ENCODE results near the gene TFF3.

The TFF3 gene

DNA sequence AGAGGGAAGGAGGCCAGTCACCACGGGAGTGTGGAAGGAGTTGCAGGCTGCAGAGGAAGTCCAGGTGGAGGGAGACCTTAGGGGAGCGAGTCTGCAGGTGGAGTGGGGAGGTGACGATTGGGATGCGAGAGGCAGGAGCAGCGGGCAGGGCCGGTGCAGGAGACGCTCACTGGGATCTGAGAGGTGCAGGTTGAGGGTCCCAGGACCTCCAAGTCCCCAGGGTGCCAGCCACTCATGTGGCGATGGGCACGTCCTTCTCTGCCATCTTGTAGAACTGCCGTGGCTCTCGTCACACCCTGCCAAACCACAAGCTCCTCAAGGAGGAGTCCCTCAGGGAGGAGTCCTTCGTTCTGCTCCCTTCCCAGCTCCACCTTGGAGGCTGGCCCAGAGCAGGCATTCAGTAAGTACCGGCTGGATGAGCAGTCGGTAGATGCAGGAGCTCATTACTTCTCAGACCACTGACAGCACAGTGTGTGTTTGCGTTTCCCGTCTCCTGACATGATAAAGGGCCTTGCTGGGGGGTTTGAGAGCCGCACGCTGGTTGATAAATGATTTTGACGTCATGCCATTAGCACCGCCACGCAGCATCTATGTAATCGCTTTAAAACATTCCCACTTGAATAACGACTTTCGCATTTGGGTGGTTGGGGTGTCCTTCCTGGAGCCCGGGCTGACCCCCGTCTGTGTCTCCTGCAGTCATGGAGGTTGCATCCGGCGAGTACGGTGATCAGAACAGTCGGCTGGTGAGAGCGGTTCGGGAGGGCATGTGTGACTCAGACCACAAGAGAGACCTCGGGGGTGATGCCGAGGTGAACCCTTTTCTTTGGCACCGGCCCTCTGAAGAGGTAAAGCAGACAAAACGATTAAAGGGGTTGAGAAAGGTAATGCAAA lies 27.8 kb downstream of the TFF3 start:
- no peak for DNase-seq

DNA sequence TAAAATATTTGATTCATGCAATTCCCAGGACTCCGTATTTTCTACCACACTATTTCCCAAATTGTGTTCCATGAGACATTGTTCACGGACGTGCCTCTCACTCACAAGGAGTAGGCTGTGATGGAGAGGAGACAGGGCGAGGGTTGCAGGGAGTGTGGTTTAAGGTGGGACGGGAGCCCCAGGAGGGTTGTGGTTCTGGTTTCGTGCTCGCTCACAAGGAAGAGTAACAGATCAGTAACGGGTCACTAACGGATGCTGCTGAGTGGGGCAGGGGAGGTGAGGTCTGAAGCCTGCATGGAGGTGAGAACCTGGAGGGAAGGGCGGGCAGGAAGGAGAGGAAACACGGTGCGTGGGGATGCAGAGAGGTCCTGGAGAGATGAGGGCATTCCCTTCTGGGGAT lies 28.8 kb downstream of the TFF3 start:
- no peak for DNase-seq

DNA sequence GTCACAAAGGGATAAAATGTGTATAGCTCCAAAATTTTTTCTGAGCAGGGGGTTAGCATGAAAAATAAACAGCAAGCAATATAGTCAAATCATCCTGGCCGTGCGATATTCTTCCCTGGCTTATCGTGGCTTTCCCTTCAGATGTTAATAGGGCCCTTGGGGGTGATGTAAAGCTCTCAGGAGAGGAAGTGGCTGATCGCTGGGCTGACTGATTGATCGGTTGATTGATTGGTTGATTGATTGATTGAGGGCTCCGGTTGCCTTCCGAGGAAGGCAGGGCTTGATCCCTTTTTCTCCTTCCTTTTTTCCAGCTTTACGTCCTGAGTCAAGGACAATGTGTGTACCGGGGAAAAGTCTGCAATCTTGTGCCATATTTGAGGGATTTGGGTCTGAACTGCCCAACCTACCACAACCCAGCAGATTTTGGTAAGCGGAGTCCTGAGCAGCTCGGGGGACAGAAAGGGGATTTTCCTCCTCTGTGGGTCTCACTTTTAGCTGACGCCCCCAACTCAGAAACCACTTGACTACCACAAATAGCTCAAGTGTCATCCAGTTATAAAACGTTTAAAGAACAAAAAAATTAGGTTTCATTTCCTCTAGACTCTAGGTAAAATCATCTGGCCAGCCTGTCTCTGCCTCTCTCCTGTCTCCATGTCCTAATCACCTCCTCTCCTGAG lies 29.5 kb downstream of the TFF3 start:
- DNase-seq: no peak

GRCh38 chr21:42282715-42283114 lies 32.5 kb downstream of the TFF3 start:
- DNase-seq: no peak

- DNase-seq: no peak
These were observed 33.2 kb downstream of the TFF3 start for GRCh38 chr21:42282021-42282420.

DNA sequence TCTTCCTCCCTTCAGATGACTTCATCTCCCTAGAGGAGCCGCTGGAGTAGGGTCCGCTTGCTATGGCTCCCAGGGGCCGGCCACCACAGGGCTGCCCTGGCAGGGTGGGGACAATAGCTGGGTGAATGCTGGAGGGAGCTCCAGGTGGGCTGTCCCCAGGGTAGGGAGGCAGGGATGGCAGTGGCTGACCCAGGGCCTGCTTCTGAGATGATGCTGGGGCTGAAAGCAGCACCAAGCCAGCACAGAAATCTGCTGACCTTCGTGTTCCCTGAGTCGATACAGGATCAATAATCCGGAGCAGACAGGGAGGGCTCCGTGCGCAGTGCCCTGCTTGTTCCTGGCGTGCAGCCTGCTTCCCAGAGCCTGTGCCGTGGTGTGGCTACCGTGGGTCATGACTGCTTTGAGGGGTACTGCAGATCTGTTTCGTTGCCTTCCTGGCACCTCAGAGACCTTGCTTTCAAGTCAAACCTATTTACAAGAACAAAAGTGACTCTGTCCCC lies 34.0 kb downstream of the TFF3 start:
- DNase-seq: no peak

- no peak for DNase-seq
These were observed 34.6 kb downstream of the TFF3 start for GRCh38 chr21:42280356-42281180.

DNA sequence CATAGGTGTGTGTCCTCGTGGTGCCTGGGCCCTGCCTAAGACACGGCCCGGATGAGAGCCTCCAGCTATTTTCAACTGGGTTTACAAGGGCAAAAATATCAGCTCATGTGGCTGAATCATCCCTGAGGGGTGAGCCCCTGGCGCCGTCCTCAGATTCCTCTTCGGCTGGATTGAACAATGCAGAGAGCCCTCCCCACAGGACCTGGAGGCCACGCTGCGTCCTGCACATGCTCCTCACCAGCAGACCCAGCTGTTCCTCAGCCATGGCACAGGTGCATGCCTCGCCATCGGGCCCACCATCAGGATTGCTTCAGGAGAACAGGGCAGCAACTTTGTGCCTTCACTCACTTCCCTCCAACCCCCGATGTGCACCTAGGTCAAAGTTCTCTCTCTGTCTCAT lies 35.3 kb downstream of the TFF3 start:
- no peak for DNase-seq

DNA sequence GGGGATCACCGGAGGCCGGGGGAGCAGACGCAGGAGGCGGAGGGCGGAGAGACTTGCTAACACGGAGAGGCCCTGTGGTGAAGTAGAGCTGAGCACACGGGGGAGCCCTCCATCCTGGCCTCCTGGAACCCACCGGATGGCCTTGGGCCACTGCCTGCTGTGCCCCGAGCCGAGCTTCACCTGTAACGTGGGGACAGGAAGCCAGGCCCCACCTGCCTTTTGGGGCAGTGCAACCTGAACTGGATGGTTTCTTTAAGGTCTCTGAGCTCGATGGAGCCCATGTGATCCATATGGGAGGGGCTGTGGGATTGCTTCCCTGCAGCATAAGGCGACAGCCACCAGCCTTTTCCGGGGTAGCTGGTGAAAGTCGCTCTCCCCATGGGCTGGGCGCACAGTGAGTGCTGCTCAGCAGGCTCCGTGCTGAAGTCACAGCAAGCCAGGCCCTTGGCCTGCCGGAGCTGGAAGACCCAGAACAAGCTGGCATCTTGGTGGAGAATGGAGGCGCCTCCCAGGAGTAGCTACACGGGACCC lies 35.8 kb downstream of the TFF3 start:
- no peak for DNase-seq

DNA sequence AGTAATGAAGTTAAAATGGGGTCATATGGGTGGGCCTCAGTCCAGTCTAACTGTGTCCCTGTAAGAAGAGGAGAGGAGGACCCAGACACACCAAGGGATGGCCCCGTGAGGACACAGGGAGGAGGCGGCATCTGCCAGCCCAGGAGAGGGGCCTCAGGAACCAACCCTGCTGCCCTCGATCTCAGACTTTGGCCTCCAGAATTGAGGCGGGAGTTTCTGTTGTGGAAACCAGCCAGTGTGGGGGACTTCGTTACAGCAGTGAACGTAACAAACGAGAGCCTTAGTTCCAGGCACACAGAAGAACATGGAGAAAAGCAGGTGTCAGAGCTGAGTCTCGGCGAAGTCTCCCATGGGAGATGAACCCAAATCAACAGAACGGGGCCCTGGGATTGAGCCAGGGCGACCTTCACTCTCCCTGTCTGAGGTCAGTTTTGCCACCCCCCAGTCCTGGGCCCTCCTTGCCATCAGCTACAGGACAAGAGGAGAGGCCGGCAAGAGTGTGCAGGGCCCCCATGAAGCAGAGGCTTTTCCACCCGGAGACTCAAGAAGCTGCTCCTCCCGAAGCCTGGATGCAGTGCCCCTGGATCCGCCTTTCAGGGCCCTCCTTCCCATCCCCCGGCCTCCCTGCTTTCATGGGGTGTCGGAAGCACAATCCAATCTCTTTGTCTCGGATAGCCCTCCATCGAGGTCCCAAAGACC lies 36.6 kb downstream of the TFF3 start:
- no peak for DNase-seq

DNA sequence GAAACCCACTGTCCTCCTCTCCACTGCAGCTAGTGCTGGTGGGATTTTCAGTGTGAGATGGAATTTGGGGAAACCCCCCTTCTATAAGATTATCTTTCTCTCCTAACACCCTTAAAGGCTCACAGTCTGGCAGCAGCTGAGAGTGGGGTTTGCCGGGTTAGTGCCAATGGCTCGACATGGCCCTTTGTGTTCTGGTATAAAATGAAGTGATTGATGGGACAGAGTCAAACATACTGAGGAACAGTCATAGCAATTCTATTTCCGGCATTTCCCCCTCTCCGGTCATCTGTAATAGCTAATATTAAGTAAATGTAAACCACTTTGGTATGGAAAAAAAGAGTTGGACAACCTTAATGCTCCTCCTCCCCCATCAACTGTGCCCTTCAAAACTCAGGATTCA lies 37.6 kb downstream of the TFF3 start:
- DNase-seq: no peak

DNA sequence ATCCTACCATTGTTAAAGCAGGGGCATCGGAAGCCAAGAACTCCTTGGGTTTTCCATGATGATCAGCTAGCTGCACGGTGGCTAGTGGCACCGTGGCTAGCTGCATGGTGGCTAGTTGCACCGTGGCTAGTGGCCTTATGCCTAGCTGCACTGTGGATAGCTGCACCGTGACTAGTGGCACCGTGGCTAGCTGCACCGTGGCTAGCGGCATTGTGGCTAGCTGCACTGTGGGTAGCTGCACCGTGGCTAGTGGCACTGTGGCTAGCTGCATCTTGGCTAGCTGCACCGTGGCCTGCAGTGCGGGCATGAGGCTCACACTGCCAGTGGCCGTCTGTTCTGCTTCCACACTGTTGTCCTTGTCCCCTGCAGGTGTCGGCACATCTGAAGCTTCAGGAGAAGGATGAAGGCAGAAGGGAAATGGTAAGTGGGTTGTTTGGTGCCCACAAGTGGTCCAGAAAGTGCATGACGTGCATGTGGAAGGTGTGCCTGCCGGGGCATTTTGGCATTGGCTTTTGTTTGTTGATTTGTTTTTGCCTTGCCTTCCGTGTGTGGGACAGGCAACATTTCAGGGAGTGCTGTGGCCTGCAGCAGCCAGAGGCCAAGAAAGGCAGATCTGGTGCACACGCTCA lies 38.6 kb downstream of the TFF3 start:
- DNase-seq: no peak

- no peak for DNase-seq
These were observed 39.1 kb downstream of the TFF3 start for GRCh38 chr21:42276076-42276475.

GRCh38 chr21:42272984-42273600 lies 42.1 kb downstream of the TFF3 start:
- no peak for DNase-seq

- DNase-seq: no peak
These were observed 42.9 kb downstream of the TFF3 start for GRCh38 chr21:42272109-42272962.

DNA sequence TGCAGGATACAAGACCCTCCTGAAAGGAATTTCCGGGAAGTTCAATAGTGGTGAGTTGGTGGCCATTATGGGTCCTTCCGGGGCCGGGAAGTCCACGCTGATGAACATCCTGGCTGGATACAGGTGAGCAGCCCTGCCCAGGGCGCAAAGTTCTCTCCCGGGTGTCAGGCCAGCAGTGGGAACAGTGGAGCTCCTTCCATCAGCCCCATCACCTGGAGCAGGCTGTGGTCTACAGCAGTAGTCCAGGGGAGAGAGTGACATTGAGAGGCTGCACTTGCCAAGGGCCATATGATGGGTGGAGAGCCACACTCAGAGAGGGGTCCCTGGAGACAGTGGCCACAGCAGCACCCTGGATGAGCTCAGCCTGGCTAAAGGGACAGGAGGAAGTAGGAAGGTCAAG lies 44.1 kb downstream of the TFF3 start:
- DNase-seq: no peak

GRCh38 chr21:42269386-42269785 lies 45.8 kb downstream of the TFF3 start:
- peak; percentile 0 for DNase-seq

GRCh38 chr21:42266971-42267556 lies 48.1 kb downstream of the TFF3 start:
- no peak for DNase-seq

DNA sequence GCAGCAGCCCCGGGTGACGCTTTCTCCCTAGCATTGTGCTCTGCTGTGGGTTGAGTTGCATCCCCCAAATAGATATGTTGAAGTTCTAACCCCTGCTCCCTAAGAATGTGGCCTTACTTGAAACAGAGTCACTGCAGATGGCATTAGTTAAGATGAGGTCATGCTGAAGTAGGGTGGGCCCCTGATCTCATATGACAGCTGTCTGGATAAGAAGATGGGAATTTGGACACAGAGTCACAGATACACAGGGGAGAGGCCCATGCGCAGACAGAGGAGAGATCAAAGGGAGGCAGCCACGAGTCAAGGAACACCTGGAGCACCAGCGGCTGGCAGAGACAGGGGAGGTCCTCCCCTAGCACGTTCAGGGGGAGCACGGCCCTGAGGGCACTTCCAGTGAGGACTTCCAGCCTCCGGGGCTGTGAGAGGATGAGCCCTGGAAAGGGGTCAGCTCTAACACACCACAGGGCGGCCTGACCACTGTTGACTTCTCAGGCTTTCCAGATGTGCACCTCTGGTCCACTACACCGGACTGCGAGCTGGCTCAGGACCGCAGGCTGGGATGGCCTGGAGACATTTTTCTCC lies 49.9 kb downstream of the TFF3 start:
- no peak for DNase-seq
